ENCODE data around the gene PPFIA2.

DNA sequence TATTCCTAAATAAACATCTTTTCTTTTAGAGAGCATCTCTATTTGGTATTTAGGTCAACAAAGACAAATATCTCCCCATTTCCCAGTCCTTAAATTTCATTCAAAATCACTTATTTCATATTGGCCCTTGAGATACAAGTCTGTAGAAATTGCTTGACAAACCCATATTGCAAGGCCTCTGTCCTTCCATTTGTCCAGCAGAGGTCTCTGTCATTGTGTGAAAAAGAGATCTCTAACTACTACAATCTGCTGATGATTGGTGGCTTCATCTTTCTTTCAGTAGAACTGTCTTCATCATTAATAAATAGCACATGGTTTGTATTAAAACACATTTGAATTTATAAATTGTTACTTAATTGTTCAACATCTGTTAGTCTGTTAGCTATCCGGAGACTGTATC lies 428.7 kb downstream of the PPFIA2 start:
- TF ChIP-seq POLR2AphosphoS5 (IDR thresholded peaks at IDR 0.05; ENCODE audit: low read depth, low read length) (no peak), POLR2A (IDR thresholded peaks at IDR 0.05; ENCODE audit: low read depth, low read length) (no peak), TAF1 (IDR thresholded peaks at IDR 0.05; ENCODE audit: borderline replicate concordance, low read depth, low read length) (no peak)

All from GM12892 (cell line).